GM19043 (cell line): ENCODE data around the gene SLC16A1.
"Not testable (repeated sequence)": the region's sequence is repeated elsewhere in the genome, so short reads cannot be mapped to it uniquely, and the experiment has no call there.

ENCODE experiments used
- ATAC-seq: cut with Tn5 transposase; IDR thresholded peaks from one replicate; pipeline ENCODE4 v1.9.1; 2021; ENCODE audit warnings: low read depth; ENCODE audit not compliant: unreplicated experiment

SLC16A1 gene

DNA sequence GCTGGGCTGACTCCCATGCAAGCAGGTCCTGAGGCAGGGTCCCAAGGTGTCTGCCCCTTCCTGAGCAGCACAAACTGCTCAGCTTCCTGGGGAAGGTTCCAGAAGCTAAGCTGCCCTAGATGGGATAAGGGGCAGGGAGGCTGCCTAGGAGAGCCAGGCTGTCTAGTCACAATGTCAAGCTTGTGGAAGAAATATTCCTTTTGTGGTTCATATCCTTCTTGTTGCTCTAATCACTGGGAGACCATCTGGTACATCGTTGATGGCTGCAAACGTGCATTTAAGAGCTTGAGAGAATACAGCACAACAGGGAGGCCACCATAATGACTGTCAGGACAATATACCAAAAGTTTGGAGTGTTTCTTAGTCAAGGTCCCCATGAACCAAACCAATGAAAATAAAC lies 67.4 kb downstream of the SLC16A1 start:
- no peak for ATAC-seq

- no peak for ATAC-seq
Observed at GRCh38 chr1:112887599-112888283, 68.3 kb downstream of the SLC16A1 start.

DNA sequence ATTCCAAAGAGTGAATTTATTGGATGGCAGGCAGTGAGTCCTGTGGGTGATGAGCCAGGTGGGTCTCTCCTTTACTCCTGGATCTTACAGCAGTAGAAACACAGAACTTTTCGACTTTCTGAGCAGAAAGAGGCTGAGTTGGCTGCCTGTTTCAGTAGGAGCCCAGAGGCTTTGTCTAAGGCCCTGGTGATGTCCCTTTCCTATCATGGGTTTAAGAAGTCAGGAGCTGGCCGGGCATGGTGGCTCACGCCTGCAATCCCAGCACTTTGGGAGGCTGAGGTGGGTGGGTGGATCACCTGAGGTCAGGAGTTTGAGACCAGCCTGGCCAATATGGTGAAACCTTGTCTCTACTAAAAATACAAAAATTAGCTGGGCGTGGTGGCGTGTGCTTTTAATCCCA lies 71.0 kb downstream of the SLC16A1 start:
- ATAC-seq = not testable (repeated sequence)

DNA sequence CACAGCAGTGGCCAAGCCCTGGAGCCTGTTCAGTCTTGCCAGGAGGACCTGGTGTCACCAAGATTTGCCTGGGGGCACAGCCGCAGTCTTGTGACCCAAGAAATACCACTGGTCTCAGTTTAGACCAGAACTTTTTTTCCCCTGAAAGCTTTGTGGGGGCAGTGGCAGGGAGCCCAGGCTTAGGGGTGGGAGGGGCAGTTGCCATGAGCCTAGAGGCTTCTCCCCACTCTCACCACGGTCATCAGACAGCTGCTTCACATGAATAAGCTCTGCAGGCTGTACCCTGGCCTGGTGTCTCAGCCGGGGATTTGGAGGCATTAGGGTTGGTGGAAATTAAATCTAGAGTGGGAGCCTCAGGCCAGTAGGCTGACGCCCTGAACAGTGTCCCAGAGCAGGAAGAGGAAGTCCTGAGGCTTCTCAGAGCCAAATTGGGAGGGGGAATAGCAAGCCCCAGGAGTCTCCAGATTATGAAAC lies 73.7 kb downstream of the SLC16A1 start:
- ATAC-seq = no peak

- no peak for ATAC-seq
Observed at GRCh38 chr1:112881742-112882127, 74.3 kb downstream of the SLC16A1 start.

DNA sequence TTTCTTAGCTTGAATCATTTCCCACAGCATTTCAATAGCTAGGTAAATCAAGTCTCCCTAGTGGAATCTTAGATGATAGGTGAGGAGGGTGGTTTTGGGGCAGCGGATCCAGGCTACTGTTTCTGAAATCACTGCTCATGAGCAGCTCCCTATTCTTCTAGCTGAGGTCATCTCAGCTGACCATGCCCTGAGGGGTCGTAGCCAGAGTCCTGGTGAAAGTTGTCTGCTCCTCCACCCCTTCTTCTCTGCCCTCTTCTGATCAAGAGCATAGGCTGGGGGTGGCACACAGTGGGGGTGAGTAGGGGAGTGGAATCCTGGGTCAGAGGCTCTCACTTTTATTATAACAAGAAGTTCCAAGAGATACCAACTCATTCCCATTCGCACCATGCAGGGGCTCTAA lies 76.2 kb downstream of the SLC16A1 start:
- no peak for ATAC-seq

DNA sequence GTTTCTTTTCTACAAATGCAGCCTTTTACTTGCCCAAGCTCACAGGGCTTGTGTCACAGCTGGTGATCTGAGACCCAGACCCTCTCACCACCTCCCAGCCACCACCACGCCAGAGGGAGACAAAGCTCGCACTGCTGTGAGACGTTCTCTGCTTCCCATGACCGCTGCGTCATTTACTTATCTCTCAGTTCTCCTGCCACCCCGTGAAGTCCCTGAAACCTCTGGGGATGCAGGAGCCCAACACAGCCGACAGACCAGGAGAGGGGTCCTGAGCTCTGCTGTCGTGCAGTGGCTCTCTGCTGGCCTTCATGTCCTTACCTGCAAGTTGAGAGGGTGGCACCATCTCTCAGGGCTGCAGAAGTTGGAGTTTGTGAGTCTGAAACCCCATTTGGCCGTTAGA lies 77.7 kb downstream of the SLC16A1 start:
- ATAC-seq = no peak

GRCh38 chr1:112877750-112878149 lies 78.2 kb downstream of the SLC16A1 start:
- ATAC-seq = no peak

DNA sequence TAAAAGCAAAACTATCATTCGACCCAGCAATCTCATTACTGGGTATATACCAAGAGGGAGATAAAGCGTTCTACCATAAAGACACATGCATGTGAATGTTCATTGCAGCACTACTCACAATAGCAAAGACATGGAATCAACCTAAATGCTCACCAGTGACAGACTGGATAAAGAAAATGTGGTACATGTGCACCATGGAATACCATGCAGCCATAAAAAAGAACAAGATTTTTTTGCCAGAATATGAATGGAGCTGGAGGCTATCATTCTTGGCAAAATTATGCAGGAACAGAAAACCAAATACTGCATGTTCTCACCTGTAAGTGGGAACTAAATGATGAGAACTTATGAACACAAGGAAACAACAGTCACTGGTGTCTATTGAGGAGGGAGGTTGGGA lies 79.7 kb downstream of the SLC16A1 start:
- ATAC-seq = no peak

DNA sequence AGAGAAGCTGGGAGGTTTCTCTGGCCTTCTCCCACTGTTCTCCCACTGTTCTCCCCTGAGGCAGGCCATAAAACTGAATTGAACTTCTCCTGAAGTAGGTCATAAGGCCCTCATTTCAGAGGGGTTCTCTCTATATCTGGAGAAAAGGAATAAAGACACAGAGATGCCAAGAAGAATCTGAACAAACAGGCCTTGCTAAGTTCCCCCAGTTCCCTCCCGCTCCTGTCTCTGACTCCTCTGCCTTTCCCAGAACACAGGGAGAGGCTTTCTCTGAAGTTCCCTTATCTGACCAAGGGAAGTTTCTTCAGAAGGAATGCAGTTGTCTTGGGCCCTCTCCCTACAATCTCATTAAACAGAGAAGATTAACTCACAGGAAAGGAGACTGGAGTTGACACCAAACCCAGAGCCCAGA lies 83.4 kb downstream of the SLC16A1 start:
- ATAC-seq = no peak

GRCh38 chr1:112870887-112871646 lies 84.9 kb downstream of the SLC16A1 start:
- no peak for ATAC-seq

GRCh38 chr1:112869895-112870294 lies 86.1 kb downstream of the SLC16A1 start:
- ATAC-seq = no peak

DNA sequence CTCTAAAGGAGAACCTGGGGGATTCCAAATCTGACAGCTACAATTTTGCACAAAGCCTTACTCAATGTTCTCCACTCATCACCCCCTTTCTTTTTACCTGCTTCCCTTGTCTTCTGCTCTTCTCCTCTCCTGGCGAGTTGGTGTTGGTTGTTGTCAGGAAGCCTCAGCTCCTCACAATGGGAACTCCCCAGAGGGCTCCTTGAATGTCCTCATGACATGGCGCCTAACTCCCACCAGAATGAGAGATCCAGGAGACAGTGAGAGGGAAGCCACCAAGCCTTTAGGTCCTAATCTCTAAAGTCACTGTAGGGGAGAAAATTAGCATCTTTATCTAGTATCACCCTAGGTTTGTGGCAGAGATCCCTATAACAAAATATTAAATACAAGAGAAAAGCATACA lies 87.8 kb downstream of the SLC16A1 start:
- no peak for ATAC-seq

DNA sequence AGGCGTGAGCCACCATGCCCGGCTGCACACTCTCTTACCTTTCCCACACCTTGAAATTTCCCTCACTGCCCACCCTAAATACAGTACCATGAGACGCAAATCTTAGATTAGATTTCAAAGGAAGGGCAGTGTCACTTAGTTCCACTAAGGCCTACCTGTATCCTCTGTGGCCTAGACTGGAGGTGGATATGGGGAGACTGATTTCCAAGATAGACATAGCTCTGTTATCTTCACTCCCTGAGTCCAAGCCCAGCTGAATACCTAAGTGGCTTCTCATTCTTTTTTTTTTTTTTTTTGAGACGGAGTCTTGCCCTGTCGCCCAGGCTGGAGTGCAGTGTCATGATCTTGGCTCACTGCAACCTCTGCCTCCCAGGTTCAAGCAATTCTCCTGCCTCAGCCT lies 89.0 kb downstream of the SLC16A1 start:
- ATAC-seq = no peak

DNA sequence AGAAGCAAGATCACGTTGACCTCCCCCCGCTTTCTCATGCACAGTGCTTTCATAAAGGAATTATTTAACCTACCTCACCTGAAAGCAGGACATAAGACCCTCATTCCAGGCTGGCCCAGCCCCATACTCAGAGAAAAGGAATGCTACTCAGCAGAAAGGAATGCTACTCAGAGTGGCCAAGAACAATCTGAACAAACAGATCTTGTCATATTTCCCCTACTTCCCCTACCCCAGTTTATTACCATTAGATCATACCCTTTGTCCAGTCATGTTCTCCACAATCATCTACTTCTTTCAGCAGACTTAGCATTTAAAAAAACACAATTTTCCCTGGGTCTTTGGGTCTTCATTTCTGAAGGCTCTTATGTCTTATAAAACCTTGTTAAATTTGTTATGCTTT lies 89.8 kb downstream of the SLC16A1 start:
- ATAC-seq = no peak

GRCh38 chr1:112862753-112863426 lies 93.1 kb downstream of the SLC16A1 start:
- ATAC-seq = no peak
